ENCODE results near the gene WDR38.

- no peak for TF ChIP-seq ZNF274 (IDR thresholded peaks at IDR 0.05; ENCODE audit: low read depth, low read length)
- no peak for TF ChIP-seq YY1 (IDR thresholded peaks at IDR 0.05; ENCODE audit: insufficient read depth, insufficient read length)
- no peak for TF ChIP-seq SUZ12 (IDR thresholded peaks at IDR 0.05; ENCODE audit: extremely low read depth, insufficient read depth, insufficient read length)
These were observed 15.5 kb downstream of the WDR38 start for GRCh38 chr9:124868511-124869465.
